Kidney glomerular epithelial cell (primary cell): Measurements from ENCODE around the gene GPR149.

Experiments
- DNase-seq: peaks from one replicate; lab custom pipeline; 2025; lab: John Stamatoyannopoulos, UW

The GPR149 gene

GRCh38 chr3:154338570-154338969 lies 91.4 kb downstream of the GPR149 start:
- no peak for DNase-seq

DNA sequence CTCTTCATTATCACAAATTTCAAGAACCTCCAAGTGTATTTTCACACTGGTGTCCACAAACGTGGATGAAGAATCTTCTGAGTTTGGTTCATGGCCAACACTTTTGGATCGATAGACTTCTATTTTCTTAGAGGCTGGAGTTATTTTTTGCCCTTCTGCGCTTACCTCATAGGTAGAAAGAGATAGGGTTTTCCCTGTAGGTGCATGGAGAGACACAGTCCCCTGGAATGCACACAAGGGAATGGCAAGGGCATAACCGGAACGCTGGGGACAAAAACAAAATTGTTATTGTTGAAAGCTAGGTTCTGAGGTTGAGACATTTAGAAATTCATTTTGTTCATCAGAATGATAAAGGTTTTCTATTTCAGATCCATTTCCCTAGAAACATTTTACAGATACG lies 92.0 kb downstream of the GPR149 start:
- no peak for DNase-seq

- DNase-seq = peak; percentile 39
Measured at GRCh38 chr3:154334973-154335420, 95.0 kb downstream of the GPR149 start.

DNA sequence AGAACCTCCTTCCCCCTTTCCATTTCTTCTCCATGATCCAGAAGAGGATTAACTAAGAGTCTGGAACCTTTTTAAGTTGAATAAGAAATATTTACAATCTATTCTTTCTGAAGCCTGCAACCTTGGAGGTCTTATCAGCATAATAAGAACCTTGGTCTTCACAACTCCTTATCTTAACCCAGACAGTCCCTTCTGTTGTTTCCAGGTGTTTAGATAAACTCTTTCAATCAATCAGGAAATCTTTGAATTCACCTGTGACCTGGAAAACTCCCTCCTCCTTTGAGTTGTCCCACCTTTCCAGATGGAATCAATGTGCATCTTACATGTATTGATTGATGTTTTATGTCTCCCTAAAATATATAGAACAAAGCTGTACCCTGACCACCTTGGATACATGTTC lies 102.1 kb downstream of the GPR149 start:
- no peak for DNase-seq

DNA sequence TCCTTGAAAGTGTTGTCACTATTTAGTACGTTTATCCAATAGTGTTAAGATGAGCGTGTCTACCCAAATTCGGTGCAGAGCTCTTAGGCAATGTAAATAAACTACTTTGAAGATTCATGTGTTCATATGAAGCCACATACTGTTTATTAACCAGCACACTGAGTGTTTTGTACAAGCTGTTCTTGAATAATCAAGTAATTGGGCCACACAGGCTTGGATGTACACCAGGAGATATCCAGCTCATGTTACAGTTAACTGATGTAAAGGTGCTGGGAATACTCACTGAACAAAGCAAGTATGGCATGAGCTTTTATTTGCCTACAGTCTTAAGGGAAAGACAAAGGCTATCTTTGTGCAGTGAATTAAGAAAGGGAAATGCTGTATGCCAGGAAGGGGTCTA lies 105.1 kb downstream of the GPR149 start:
- no peak for DNase-seq

GRCh38 chr3:154323891-154324738 lies 105.9 kb downstream of the GPR149 start, which contains the start of gene DHX36:
TSS of gene DHX36 (minus strand) at chr3:154324487. CDS start at chr3:154324416, 71 bp downstream.
- peak; percentile 82 for DNase-seq

DNA sequence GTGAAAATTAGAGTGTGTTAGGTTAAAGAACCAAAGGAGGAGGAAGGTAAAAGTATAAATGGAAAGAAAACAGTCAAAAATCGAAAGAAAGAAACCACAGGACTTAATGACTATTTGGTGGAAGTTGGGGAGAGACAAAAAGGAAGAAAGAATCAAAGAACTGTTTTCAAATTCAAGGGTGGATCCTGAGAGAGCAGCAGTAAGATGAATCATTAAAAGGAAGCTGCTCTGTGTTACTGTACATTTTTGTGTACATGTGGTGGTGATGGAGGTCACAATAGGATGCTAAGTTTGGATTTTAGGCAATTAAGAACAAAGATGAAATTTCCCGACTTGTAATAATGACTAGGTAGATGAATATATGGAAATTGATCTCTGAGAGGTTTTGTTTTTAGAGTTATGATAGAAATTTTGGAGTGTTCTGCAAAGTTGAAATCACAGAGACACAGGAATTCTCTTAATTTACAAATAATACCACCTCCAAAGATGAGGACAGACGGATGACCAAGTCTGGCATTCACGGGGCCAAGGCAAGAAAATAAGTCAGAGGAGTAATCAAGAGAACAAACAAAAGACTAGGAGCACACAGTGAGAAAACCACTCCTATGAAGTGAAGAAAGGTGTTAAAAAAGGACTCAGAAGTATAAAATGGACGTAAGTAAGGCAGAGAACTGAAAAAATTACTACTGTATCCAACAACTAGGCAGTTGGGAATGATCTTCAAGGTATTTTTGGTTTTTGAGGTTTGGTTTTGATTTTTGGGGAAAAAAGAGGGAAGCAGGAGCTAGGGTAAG lies 112.8 kb downstream of the GPR149 start:
- DNase-seq = no peak

GRCh38 chr3:154314152-154314551 lies 115.8 kb downstream of the GPR149 start:
- DNase-seq = no peak

- DNase-seq = peak; percentile 6
Measured at GRCh38 chr3:154310840-154311239, 119.2 kb downstream of the GPR149 start.

DNA sequence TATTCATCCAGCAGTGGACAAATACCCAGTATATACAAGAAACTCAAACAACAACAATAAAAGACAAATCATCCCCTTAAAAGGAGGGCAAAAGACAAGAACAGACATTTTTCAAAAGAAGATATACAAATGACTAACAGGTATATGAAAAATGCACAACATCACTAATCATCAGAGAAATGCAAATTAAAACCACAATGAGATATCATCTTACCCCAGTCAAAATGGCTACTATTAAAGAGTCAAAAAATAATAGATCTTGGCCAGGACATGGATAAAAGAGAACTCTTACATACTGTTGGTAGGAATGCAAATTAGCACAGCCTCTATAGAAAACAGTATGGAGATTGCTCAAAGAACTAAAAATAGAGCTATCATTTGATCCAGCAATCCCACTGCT lies 122.6 kb downstream of the GPR149 start:
- no peak for DNase-seq

DNA sequence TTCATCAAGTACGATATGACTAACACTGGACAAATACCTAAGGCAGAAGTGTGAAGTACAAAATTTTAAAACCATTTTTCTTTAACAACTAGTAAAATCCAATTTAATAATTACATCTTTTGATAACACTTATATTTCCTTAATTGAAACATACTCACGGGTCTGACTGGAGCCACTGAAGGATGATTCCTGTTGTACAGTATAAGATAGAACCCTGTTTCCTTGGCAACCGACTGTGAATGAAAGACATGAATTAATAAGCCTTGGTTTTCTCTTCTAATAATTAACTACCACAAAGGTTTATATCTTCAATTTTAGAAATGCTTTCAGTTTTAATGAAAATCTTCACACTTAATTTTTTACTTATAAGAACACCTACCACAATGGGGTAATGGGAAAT lies 125.1 kb downstream of the GPR149 start:
- DNase-seq = peak; percentile 2

DNA sequence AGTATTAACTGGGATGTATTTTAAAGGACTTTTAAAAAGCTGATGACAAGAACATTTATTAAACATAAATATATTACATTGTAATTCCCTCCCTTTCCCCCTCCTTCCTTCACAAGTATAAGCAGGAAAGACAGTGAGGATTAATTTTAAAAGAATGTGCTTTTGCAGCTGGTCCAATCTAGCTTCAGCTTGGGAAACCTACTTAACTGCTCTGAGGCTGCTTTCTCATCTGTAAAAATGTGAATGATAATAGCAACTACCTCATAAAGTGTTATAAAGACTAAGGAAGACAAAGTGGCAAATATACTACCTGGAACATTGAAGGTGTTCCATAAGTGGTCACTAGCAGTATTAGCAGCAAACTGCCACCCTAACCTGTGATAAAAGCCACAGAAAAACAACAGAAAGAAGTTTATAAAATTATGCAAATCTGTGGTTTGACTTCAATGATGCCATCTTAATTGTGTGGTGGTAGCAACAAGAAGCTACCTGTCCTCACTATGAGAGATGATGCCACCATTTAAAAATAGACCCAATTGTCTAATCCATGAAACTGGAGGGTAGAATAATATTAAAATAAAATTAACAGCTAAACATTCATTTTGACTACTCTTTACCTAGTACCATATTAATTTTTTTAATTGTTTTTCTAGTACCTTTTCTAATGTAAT lies 125.7 kb downstream of the GPR149 start:
- peak; percentile 27 for DNase-seq

- no peak for DNase-seq
Measured at GRCh38 chr3:154301561-154301960, 128.4 kb downstream of the GPR149 start.

GRCh38 chr3:154294016-154294415 lies 136.0 kb downstream of the GPR149 start:
- no peak for DNase-seq

- DNase-seq = no peak
Measured at GRCh38 chr3:154290187-154290586, 139.8 kb downstream of the GPR149 start.
